ENCODE measurements around the gene DVL1. TPM values are rescaled to one million over a fixed set of nuclear protein-coding genes. Genes with fewer than 3 reads are reported as not detected.

Gene DVL1
- total and polyA plus RNA-seq, 2 of the 13 experiments (the other 11 are each of a cell fraction or from before 2014, with no cell fraction given) = 30.8 to 60.4 TPM

DNA sequence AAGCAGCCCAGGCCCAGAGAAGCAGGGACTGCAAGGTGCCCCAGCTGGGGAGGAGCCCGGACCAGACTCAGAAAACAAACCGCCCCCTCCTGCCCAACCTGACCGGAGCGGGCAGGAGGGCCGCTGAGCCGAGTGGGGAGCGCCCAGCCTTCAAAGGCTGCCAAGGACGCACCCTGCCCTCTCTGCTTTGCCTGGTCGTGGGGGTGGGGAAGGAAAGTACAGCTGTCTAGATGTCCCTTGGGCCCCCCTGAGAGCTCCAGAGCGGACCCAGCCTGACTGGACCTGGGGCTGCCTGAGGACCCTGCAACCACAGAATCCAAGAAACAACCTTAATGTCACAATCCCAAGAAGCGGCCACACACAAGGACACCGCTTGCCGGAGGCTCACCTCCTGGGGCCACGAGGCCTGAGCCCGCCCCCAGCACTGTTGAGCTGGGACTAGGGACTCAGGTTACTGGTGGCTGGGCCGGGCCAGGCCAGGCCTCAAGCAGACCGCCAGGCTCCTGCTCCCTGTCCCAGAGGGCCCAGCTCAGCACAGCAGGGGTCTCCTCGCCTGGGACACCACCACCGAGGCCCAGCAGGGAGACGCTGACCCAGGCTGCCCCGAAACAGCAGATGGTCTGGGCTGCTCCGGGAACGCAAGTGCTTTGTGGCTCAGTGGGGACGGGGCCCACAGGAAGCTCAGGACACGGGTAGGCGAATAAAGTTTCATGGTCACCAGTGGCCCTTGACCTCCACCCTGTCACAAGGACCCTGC, 1.4 kb downstream of the DVL1 start (continued):
- TF ChIP-seq, protein P1, sequence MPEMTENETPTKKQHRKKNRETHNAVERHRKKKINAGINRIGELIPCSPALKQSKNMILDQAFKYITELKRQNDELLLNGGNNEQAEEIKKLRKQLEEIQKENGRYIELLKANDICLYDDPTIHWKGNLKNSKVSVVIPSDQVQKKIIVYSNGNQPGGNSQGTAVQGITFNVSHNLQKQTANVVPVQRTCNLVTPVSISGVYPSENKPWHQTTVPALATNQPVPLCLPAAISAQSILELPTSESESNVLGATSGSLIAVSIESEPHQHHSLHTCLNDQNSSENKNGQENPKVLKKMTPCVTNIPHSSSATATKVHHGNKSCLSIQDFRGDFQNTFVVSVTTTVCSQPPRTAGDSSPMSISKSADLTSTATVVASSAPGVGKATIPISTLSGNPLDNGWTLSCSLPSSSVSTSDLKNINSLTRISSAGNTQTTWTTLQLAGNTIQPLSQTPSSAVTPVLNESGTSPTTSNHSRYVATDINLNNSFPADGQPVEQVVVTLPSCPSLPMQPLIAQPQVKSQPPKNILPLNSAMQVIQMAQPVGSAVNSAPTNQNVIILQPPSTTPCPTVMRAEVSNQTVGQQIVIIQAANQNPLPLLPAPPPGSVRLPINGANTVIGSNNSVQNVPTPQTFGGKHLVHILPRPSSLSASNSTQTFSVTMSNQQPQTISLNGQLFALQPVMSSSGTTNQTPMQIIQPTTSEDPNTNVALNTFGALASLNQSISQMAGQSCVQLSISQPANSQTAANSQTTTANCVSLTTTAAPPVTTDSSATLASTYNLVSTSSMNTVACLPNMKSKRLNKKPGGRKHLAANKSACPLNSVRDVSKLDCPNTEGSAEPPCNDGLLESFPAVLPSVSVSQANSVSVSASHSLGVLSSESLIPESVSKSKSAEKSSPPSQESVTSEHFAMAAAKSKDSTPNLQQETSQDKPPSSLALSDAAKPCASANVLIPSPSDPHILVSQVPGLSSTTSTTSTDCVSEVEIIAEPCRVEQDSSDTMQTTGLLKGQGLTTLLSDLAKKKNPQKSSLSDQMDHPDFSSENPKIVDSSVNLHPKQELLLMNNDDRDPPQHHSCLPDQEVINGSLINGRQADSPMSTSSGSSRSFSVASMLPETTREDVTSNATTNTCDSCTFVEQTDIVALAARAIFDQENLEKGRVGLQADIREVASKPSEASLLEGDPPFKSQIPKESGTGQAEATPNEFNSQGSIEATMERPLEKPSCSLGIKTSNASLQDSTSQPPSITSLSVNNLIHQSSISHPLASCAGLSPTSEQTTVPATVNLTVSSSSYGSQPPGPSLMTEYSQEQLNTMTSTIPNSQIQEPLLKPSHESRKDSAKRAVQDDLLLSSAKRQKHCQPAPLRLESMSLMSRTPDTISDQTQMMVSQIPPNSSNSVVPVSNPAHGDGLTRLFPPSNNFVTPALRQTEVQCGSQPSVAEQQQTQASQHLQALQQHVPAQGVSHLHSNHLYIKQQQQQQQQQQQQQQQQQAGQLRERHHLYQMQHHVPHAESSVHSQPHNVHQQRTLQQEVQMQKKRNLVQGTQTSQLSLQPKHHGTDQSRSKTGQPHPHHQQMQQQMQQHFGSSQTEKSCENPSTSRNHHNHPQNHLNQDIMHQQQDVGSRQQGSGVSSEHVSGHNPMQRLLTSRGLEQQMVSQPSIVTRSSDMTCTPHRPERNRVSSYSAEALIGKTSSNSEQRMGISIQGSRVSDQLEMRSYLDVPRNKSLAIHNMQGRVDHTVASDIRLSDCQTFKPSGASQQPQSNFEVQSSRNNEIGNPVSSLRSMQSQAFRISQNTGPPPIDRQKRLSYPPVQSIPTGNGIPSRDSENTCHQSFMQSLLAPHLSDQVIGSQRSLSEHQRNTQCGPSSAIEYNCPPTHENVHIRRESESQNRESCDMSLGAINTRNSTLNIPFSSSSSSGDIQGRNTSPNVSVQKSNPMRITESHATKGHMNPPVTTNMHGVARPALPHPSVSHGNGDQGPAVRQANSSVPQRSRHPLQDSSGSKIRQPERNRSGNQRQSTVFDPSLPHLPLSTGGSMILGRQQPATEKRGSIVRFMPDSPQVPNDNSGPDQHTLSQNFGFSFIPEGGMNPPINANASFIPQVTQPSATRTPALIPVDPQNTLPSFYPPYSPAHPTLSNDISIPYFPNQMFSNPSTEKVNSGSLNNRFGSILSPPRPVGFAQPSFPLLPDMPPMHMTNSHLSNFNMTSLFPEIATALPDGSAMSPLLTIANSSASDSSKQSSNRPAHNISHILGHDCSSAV (CRISPR knock-in tag; IDR thresholded peaks at IDR 0.05; ENCODE audit: borderline replicate concordance) = no peak
- TF ChIP-seq, protein P2, sequence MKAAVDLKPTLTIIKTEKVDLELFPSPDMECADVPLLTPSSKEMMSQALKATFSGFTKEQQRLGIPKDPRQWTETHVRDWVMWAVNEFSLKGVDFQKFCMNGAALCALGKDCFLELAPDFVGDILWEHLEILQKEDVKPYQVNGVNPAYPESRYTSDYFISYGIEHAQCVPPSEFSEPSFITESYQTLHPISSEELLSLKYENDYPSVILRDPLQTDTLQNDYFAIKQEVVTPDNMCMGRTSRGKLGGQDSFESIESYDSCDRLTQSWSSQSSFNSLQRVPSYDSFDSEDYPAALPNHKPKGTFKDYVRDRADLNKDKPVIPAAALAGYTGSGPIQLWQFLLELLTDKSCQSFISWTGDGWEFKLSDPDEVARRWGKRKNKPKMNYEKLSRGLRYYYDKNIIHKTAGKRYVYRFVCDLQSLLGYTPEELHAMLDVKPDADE (CRISPR knock-in tag; IDR thresholded peaks at IDR 0.05) = no peak
- TF ChIP-seq SOX13 (IDR thresholded peaks at IDR 0.05) (no peak), SOX13 (CRISPR knock-in tag; conservative IDR thresholded peaks at IDR 0.05 in 1 of 2, IDR thresholded peaks at IDR 0.05 in 1 of 2) (peak in 1 of 2 experiments; percentile 38; a peak in 1 of 4 replicates), MYNN (CRISPR knock-in tag; IDR thresholded peaks at IDR 0.05; ENCODE audit: low read depth) (no peak), ZNF446 (CRISPR knock-in tag; IDR thresholded peaks at IDR 0.05) (peak; percentile 74; the same call in 1 of the 2 replicates), RARA (CRISPR knock-in tag; IDR thresholded peaks at IDR 0.05) (0 out of 2 replicates have a peak, but pooled peaks have one; percentile 16), CBX5 (CRISPR knock-in tag; IDR thresholded peaks at IDR 0.05; ENCODE audit: borderline replicate concordance) (0 out of 2 replicates have a peak, but pooled peaks have one; percentile 11), ZFP1 (CRISPR knock-in tag; IDR thresholded peaks at IDR 0.05) (no peak), ZNF451 (CRISPR knock-in tag; IDR thresholded peaks at IDR 0.05) (no peak), ZNF790 (CRISPR knock-in tag; IDR thresholded peaks at IDR 0.05; ENCODE audit: borderline replicate concordance) (no peak), ZSCAN12 (CRISPR knock-in tag; IDR thresholded peaks at IDR 0.05) (no peak), ZSCAN31 (CRISPR knock-in tag; IDR thresholded peaks at IDR 0.05; ENCODE audit: low read depth) (0 out of 2 replicates have a peak, but pooled peaks have one; percentile 37), TAF1 (CRISPR knock-in tag; IDR thresholded peaks at IDR 0.05) (peak; percentile 68; the same call in 1 of the 2 replicates)
- TF ChIP-seq, protein P3, sequence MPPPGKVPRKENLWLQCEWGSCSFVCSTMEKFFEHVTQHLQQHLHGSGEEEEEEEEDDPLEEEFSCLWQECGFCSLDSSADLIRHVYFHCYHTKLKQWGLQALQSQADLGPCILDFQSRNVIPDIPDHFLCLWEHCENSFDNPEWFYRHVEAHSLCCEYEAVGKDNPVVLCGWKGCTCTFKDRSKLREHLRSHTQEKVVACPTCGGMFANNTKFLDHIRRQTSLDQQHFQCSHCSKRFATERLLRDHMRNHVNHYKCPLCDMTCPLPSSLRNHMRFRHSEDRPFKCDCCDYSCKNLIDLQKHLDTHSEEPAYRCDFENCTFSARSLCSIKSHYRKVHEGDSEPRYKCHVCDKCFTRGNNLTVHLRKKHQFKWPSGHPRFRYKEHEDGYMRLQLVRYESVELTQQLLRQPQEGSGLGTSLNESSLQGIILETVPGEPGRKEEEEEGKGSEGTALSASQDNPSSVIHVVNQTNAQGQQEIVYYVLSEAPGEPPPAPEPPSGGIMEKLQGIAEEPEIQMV (CRISPR knock-in tag; IDR thresholded peaks at IDR 0.05; ENCODE audit: low read depth) = 0 out of 2 replicates have a peak, but pooled peaks have one; percentile 24

Measured in HepG2 (cell line).